ENCODE measurements around the gene DNAJC18.

DNAJC18 gene

GRCh38 chr5:139425497-139425896 is 13.8 kb downstream of the DNAJC18 start:
- in situ Hi-C loops (cut with HindIII; ENCODE audit: low pct_ligation_motif_present, low sequenced_read_pairs): no loop called here
- TF ChIP-seq, protein P1, sequence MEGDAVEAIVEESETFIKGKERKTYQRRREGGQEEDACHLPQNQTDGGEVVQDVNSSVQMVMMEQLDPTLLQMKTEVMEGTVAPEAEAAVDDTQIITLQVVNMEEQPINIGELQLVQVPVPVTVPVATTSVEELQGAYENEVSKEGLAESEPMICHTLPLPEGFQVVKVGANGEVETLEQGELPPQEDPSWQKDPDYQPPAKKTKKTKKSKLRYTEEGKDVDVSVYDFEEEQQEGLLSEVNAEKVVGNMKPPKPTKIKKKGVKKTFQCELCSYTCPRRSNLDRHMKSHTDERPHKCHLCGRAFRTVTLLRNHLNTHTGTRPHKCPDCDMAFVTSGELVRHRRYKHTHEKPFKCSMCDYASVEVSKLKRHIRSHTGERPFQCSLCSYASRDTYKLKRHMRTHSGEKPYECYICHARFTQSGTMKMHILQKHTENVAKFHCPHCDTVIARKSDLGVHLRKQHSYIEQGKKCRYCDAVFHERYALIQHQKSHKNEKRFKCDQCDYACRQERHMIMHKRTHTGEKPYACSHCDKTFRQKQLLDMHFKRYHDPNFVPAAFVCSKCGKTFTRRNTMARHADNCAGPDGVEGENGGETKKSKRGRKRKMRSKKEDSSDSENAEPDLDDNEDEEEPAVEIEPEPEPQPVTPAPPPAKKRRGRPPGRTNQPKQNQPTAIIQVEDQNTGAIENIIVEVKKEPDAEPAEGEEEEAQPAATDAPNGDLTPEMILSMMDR (IDR thresholded peaks at IDR 0.05; ENCODE audit: low read depth, low read length, missing control alignments): no peak
- H3K36me3 ChIP-seq (replicated peaks): peaks cover 25% of the 10 kb centered on the region

DNA sequence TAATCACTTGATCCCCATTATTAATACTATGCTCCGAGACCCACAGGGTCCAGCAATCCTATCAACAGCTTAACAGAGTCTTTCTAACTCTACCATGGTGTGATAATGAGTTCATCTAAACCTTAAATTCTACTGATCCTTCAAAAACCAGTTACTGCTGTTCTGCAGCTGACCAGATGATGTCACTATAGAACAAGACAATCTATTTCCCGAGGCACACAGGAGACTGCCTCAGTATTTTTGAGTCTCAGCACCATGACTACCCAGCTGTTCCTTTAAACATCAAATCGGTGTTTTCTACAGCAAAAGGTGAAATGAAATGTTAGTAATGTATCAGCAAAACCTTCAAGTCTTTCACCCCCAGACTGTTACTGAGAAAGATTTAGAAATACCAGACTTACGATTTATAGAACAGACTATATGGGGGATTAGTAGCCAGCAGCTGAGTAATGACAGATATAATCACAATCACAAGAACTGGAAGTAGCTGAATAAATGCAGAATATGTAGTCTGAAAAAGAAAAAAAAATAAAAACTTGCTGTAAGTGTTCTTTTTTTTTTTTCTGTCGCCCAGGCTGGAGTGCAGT is 16.9 kb downstream of the DNAJC18 start:
- TF ChIP-seq, protein P1 (IDR thresholded peaks at IDR 0.05; ENCODE audit: low read depth, low read length, missing control alignments): peak; percentile 84
- no peaks in the 10 kb centered on the region for H3K27me3 ChIP-seq (replicated peaks)
- DNase-seq: peak; percentile 73
- H3K4me3 ChIP-seq (ENCODE audit: low read depth, low read length): no peak overlapping the region
- H3K27ac ChIP-seq: no peak overlapping the region
- peaks cover 34% of the 10 kb centered on the region for H3K36me3 ChIP-seq (replicated peaks)
- in situ Hi-C loops (cut with HindIII; ENCODE audit: low pct_ligation_motif_present, low sequenced_read_pairs): loop anchor here (25.0 kb wide), 1 partner anchor 340 kb away; no protein-coding TSS in a partner anchor

More at GRCh38 chr5:139425497-139425896, 13.8 kb downstream of the DNAJC18 start:
- Histone ChIP-seq H3K27me3 (replicated peaks) (no peaks in the 10 kb centered on the region), H3K4me3 (ENCODE audit: low read depth, low read length) (no peak overlapping the region), H3K27ac (no peak overlapping the region)
- no peak for DNase-seq

DNA sequence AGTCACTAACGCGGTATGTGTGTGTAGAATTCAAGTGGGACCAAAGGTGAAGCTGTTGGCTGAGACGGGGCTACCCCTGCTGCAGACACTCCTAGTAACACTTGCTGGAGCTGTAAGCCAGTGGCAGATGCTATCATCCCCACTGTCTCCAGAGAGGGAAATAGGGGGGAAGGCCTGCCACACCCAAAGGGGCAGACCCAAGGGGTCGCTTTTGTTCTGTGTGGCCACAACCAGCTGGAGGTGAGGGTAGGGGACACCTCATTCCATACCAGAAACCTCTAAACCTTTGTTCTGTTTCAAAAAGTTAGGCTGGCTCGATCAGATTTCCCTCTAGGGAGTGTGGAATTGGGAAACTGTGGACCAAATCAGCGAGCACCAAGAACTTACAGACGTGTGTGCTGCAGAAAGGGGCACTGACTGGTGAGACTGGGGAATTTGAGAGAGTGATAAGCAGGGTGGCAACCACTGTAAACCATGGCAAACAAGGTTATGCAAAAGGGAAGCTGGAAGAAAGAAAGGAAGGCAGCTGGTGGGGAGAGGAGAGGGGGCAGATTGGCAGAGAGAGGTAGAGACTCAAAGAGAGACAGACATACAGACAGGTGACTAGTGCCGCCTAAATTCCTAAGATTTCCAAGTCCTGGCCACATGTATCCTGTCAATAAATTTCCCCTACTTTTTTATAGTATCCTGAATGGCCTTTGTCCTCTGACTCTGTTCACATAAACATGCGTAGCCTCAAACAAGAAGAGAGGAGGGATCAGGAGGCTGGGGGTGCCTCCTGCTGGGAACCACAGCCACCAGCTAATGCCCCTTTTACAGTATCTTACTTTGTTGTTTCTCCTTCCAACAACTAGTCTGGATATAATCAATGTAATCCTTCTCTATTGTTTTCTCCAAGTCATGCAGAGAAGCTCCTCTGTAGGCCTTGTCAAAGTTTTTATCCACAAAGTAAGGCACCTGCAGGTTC is 19.8 kb downstream of the DNAJC18 start:
- H3K27me3 ChIP-seq (replicated peaks): no peaks in the 10 kb centered on the region

DNA sequence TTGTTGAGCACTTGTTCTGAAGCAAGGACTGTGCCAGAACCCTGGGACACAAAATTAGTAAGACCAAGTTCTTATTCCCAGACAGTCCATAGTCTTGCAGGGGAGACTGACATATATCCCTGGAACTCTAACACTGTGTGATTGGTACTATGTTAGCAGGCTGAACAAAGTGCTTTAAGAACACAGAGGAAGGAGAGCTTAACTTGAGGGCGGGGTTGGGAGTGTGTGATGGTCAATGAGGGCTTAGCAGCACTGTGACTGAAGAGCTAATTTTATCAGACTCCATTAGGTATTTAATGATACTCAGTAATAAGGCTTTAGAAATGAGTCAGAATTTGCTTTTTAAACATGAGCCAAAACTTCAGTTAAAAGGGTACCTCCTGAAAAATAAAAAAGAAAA is 20.5 kb downstream of the DNAJC18 start:
- TF ChIP-seq, protein P1 (IDR thresholded peaks at IDR 0.05; ENCODE audit: low read depth, low read length, missing control alignments): no peak
- Histone ChIP-seq H3K27ac (no peak overlapping the region), H3K36me3 (replicated peaks) (peaks cover 23% of the 10 kb centered on the region), H3K4me3 (ENCODE audit: low read depth, low read length) (no peak overlapping the region), H3K27me3 (replicated peaks) (no peaks in the 10 kb centered on the region)
- in situ Hi-C loops (cut with HindIII; ENCODE audit: low pct_ligation_motif_present, low sequenced_read_pairs): loop anchor here (10.0 to 25.0 kb wide), 2 partner anchors 96 to 344 kb away; no protein-coding TSS in a partner anchor
- no peak for DNase-seq

More for the DNA sequence above, 19.8 kb downstream of the DNAJC18 start:
- in situ Hi-C loops (cut with HindIII; ENCODE audit: low pct_ligation_motif_present, low sequenced_read_pairs): loop anchor here (10.0 to 25.0 kb wide), 2 partner anchors 95 to 343 kb away; no protein-coding TSS in a partner anchor
- TF ChIP-seq, protein P1 (IDR thresholded peaks at IDR 0.05; ENCODE audit: low read depth, low read length, missing control alignments): no peak
- no peak overlapping the region for H3K4me3 ChIP-seq (ENCODE audit: low read depth, low read length)
- peaks cover 28% of the 10 kb centered on the region for H3K36me3 ChIP-seq (replicated peaks)
- H3K27ac ChIP-seq: no peak overlapping the region
- DNase-seq: no peak

- H3K4me3 ChIP-seq (ENCODE audit: low read depth, low read length): no peak overlapping the region
- H3K36me3 ChIP-seq (replicated peaks): peaks cover 21% of the 10 kb centered on the region
- no peak for DNase-seq
- TF ChIP-seq, protein P1 (IDR thresholded peaks at IDR 0.05; ENCODE audit: low read depth, low read length, missing control alignments): no peak
- no peak overlapping the region for H3K27ac ChIP-seq
- no peaks in the 10 kb centered on the region for H3K27me3 ChIP-seq (replicated peaks)
- in situ Hi-C loops (cut with HindIII; ENCODE audit: low pct_ligation_motif_present, low sequenced_read_pairs): loop anchor here (10.0 to 25.0 kb wide), 2 partner anchors 98 to 345 kb away; no protein-coding TSS in a partner anchor
Observed at GRCh38 chr5:139417214-139417613, 22.1 kb downstream of the DNAJC18 start.
